ENCODE data around the gene PDSS2. TPM values are rescaled to one million over a fixed set of nuclear protein-coding genes. Genes with fewer than 3 reads are reported as not detected.

Gene PDSS2
- total RNA-seq, 2 experiments from 2014 or later, result 13.7 to 14.1 TPM

- H3K4me3 Mint-ChIP-seq, result no peak overlapping the region
- no peak overlapping the region for H3K27ac Mint-ChIP-seq
- peaks cover 1% of the 10 kb centered on the region for H3K36me3 Mint-ChIP-seq
- H3K9me3 Mint-ChIP-seq, result no peaks in the 10 kb centered on the region
- DNase-seq, result no peak
- H3K27me3 Mint-ChIP-seq, result no peaks in the 10 kb centered on the region
- no peaks in the 10 kb centered on the region for H3K4me1 Mint-ChIP-seq
Observed at GRCh38 chr6:107342144-107342543, 117.2 kb downstream of the PDSS2 start.

- Mint-ChIP-seq H3K9me3 (no peaks in the 10 kb centered on the region), H3K4me3 (no peak overlapping the region), H3K4me1 (no peaks in the 10 kb centered on the region), H3K36me3 (peaks cover 1% of the 10 kb centered on the region), H3K27ac (no peak overlapping the region), H3K27me3 (no peaks in the 10 kb centered on the region)
- DNase-seq, result no peak
Observed at GRCh38 chr6:107340881-107341280, 118.5 kb downstream of the PDSS2 start.

- Mint-ChIP-seq H3K27me3 (no peaks in the 10 kb centered on the region), H3K4me1 (no peaks in the 10 kb centered on the region), H3K27ac (no peak overlapping the region), H3K9me3 (no peaks in the 10 kb centered on the region), H3K4me3 (no peak overlapping the region), H3K36me3 (peaks cover 8% of the 10 kb centered on the region)
- DNase-seq, result no peak
Observed at GRCh38 chr6:107337191-107337741, 122.1 kb downstream of the PDSS2 start.

DNA sequence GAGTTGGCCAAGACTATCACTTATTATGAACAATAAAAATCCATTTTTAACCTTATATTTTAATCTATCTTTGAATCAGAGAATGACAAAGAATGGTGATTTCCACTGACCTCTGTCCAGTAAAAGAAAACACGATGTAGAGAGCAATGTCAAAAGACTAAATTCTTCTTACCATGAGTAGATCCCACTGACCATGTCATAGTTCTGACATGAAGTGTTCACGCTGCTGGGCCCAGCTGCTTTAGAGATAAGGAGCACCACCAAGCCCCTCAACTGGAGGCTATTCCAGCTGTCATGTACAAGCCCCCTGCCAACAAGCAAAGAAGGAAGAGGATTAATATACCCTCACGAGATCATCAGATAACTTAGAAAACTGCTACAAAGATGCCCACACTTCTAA is 125.3 kb downstream of the PDSS2 start:
- Mint-ChIP-seq H3K9me3 (no peaks in the 10 kb centered on the region), H3K36me3 (peaks cover 13% of the 10 kb centered on the region), H3K4me1 (peaks cover 16% of the 10 kb centered on the region), H3K27ac (no peak overlapping the region), H3K27me3 (no peaks in the 10 kb centered on the region), H3K4me3 (no peak overlapping the region)
- no peak for DNase-seq

DNA sequence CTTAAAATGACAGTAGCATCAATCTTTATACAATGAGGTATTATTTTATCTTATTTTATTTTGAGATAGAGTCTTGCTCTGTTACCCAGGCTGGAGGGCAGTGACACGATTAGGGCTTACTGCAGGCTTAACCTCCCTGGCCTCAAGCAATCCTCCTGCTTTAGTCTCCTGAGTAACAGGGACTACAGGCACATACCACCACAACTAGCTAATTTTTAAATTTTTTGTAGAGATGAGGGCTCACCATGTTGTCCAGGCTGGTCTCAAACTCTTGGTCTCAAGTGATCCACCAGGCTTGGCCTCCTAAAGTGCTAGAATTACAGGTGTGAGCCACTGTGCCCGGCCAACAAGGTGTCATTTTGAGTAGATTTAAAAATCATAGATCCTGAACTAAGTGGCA is 125.9 kb downstream of the PDSS2 start:
- H3K4me3 Mint-ChIP-seq, result no peak overlapping the region
- H3K9me3 Mint-ChIP-seq, result no peaks in the 10 kb centered on the region
- no peaks in the 10 kb centered on the region for H3K27me3 Mint-ChIP-seq

GRCh38 chr6:107331409-107332386 is 127.7 kb downstream of the PDSS2 start:
- Mint-ChIP-seq H3K4me1 (peaks cover 16% of the 10 kb centered on the region), H3K27me3 (no peaks in the 10 kb centered on the region), H3K9me3 (no peaks in the 10 kb centered on the region), H3K4me3 (no peak overlapping the region), H3K36me3 (peaks cover 19% of the 10 kb centered on the region), H3K27ac (no peak overlapping the region)
- DNase-seq, result no peak

More for the DNA sequence above, 125.9 kb downstream of the PDSS2 start:
- DNase-seq, result no peak
- Mint-ChIP-seq H3K36me3 (peaks cover 16% of the 10 kb centered on the region), H3K4me1 (peaks cover 16% of the 10 kb centered on the region), H3K27ac (no peak overlapping the region)

GRCh38 chr6:107330168-107330567 is 129.2 kb downstream of the PDSS2 start:
- Mint-ChIP-seq H3K4me1 (peaks cover 16% of the 10 kb centered on the region), H3K36me3 (peaks cover 23% of the 10 kb centered on the region), H3K27ac (peak overlapping the region; percentile 66), H3K9me3 (no peaks in the 10 kb centered on the region), H3K4me3 (peak overlapping the region; percentile 18), H3K27me3 (no peaks in the 10 kb centered on the region)
- peak; percentile 22 for DNase-seq

DNA sequence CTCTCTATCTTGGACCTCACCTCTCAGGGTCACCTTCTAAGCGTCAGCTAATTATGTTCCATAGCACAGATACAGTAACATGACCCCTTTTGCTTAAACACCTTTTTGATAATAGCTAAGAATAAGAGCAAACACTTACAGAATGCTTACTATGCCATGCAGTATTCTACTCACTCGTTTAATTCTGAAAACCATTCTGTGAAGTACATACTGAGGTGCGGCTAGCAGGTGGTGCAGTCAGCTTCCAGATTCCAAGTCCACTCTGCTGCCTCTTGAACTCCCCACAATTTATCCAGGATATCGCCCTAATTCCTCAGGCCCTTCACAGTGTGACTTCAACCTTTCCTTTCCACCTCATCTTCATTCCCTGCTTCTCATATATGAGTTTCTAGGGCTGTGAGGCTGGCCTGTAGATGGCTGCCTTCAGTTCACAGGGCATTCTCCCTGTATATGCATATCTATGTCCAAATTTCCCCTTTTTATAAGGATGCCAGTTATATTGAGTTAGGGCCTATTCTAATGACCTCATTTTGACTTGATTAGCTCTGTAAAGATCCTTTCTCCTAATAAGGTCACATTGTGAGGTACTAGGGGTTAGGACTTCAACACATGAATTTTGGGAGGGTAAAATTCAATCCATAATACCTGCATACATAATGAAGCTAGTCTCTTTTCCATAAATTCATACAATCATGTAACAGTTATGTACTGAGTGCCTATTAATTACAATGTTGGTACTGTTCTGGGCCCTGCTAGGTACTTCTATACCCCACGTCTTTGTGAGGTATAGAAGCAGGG is 130.1 kb downstream of the PDSS2 start:
- Mint-ChIP-seq H3K36me3 (peaks cover 23% of the 10 kb centered on the region), H3K9me3 (no peaks in the 10 kb centered on the region), H3K4me1 (peaks cover 16% of the 10 kb centered on the region), H3K27me3 (no peaks in the 10 kb centered on the region), H3K4me3 (no peak overlapping the region), H3K27ac (no peak overlapping the region)
- no peak for DNase-seq

GRCh38 chr6:107328081-107328480 is 131.3 kb downstream of the PDSS2 start:
- H3K4me3 Mint-ChIP-seq, result no peak overlapping the region
- H3K9me3 Mint-ChIP-seq, result no peaks in the 10 kb centered on the region

GRCh38 chr6:107323133-107323785 is 136.1 kb downstream of the PDSS2 start:
- H3K4me1 Mint-ChIP-seq, result peaks cover 15% of the 10 kb centered on the region
- no peaks in the 10 kb centered on the region for H3K27me3 Mint-ChIP-seq
- no peak overlapping the region for H3K27ac Mint-ChIP-seq
- H3K9me3 Mint-ChIP-seq, result no peaks in the 10 kb centered on the region
- H3K36me3 Mint-ChIP-seq, result peaks cover 5% of the 10 kb centered on the region
- DNase-seq, result no peak
- H3K4me3 Mint-ChIP-seq, result no peak overlapping the region

More at GRCh38 chr6:107328081-107328480, 131.3 kb downstream of the PDSS2 start:
- Mint-ChIP-seq H3K27ac (no peak overlapping the region), H3K36me3 (peaks cover 16% of the 10 kb centered on the region), H3K27me3 (no peaks in the 10 kb centered on the region), H3K4me1 (peaks cover 20% of the 10 kb centered on the region)
- no peak for DNase-seq

GRCh38 chr6:107321793-107322192 is 137.6 kb downstream of the PDSS2 start:
- Mint-ChIP-seq H3K4me1 (peaks cover 15% of the 10 kb centered on the region), H3K36me3 (peaks cover 5% of the 10 kb centered on the region), H3K27me3 (no peaks in the 10 kb centered on the region), H3K9me3 (no peaks in the 10 kb centered on the region), H3K27ac (no peak overlapping the region), H3K4me3 (no peak overlapping the region)
- DNase-seq, result no peak

- no peak for DNase-seq
Observed at GRCh38 chr6:107319906-107320530, 139.3 kb downstream of the PDSS2 start.

DNA sequence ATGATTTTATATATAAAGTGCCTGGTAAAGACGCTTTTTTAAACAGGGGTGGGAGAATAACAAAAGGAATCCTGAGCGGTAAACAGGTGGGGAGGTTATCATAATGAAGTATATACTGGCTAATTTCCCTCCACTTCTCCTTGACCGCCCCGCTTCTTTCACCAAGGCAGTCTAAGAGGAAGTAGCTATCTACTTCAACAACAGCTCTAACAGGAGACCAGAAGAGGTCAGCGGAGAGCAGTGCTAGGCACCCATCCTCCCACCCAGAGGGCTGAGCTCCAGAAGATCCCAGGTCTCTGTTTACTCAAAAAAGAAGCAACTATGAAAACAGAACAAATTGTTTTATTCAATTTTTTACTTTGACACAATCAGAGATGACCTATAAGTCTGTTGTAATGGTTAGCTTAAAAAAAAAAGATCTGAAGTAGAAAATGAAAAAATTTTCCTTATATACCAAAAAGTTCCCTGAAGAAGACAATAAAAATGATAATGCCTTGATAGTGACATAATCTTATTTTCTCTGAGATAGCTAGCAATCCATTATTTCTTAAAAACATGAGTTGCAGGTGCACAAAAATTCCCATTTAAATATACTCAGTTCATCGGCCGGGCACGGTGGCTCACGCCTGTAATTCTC is 141.1 kb downstream of the PDSS2 start:
- H3K4me1 Mint-ChIP-seq, result peaks cover 11% of the 10 kb centered on the region
- H3K27ac Mint-ChIP-seq, result no peak overlapping the region
- peak; percentile 26 for DNase-seq
- H3K9me3 Mint-ChIP-seq, result no peaks in the 10 kb centered on the region
- no peaks in the 10 kb centered on the region for H3K36me3 Mint-ChIP-seq
- H3K27me3 Mint-ChIP-seq, result no peaks in the 10 kb centered on the region
- H3K4me3 Mint-ChIP-seq, result no peak overlapping the region

More at GRCh38 chr6:107319906-107320530, 139.3 kb downstream of the PDSS2 start:
- Mint-ChIP-seq H3K4me3 (no peak overlapping the region), H3K36me3 (no peaks in the 10 kb centered on the region), H3K27ac (no peak overlapping the region), H3K4me1 (peaks cover 15% of the 10 kb centered on the region), H3K27me3 (no peaks in the 10 kb centered on the region), H3K9me3 (no peaks in the 10 kb centered on the region)

GRCh38 chr6:107315114-107315513 is 144.2 kb downstream of the PDSS2 start:
- no peaks in the 10 kb centered on the region for H3K36me3 Mint-ChIP-seq

More at GRCh38 chr6:107315114-107315513, 144.2 kb downstream of the PDSS2 start:
- H3K4me3 Mint-ChIP-seq, result no peak overlapping the region
- DNase-seq, result no peak
- H3K27me3 Mint-ChIP-seq, result no peaks in the 10 kb centered on the region
- H3K9me3 Mint-ChIP-seq, result no peaks in the 10 kb centered on the region
- H3K4me1 Mint-ChIP-seq, result no peaks in the 10 kb centered on the region
- no peak overlapping the region for H3K27ac Mint-ChIP-seq

Measured in activated naive CD8-positive, alpha-beta T cell treated with anti-CD3 and anti-CD28 coated beads for 36 hours (primary cell).